HG03442 (cell line): ENCODE data around the gene LAMP5.

Experiments used
- ATAC-seq: cut with Tn5 transposase; IDR thresholded peaks from one replicate; pipeline ENCODE4 v1.9.1; 2021; ENCODE audit warnings: mild to moderate bottlenecking, moderate library complexity; ENCODE audit not compliant: unreplicated experiment

The LAMP5 gene

GRCh38 chr20:9514461-9515213, at the start of gene LAMP5:
TSS of gene LAMP5 (plus strand) at chr20:9514590. CDS start at chr20:9514853, 263 bp downstream.
- ATAC-seq, result no peak

- no peak for ATAC-seq
Observed at GRCh38 chr20:9467995-9468394, 46.4 kb upstream of the LAMP5 start.

- ATAC-seq, result no peak
Observed at GRCh38 chr20:9474835-9475415, 39.5 kb upstream of the LAMP5 start.

- no peak for ATAC-seq
Observed at GRCh38 chr20:9475456-9475855, 38.9 kb upstream of the LAMP5 start.

GRCh38 chr20:9476174-9476573, 38.2 kb upstream of the LAMP5 start:
- ATAC-seq, result no peak

- ATAC-seq, result no peak
Observed at GRCh38 chr20:9476637-9477036, 37.8 kb upstream of the LAMP5 start.

- ATAC-seq, result no peak
Observed at GRCh38 chr20:9478771-9479170, 35.6 kb upstream of the LAMP5 start.

- ATAC-seq, result no peak
Observed at GRCh38 chr20:9480066-9480465, 34.3 kb upstream of the LAMP5 start.

- ATAC-seq, result no peak
Observed at GRCh38 chr20:9482180-9482579, 32.2 kb upstream of the LAMP5 start.

GRCh38 chr20:9483131-9483530, 31.3 kb upstream of the LAMP5 start:
- ATAC-seq, result no peak

- no peak for ATAC-seq
Observed at GRCh38 chr20:9485614-9486340, 28.6 kb upstream of the LAMP5 start.

- no peak for ATAC-seq
Observed at GRCh38 chr20:9487231-9487630, 27.2 kb upstream of the LAMP5 start.

- no peak for ATAC-seq
Observed at GRCh38 chr20:9488063-9488462, 26.3 kb upstream of the LAMP5 start.

GRCh38 chr20:9490161-9490560, 24.2 kb upstream of the LAMP5 start:
- no peak for ATAC-seq

- ATAC-seq, result no peak
Observed at GRCh38 chr20:9490631-9491030, 23.8 kb upstream of the LAMP5 start.

- no peak for ATAC-seq
Observed at GRCh38 chr20:9491324-9491723, 23.1 kb upstream of the LAMP5 start.

GRCh38 chr20:9492067-9492466, 22.3 kb upstream of the LAMP5 start:
- no peak for ATAC-seq

- ATAC-seq, result no peak
Observed at GRCh38 chr20:9493803-9494202, 20.6 kb upstream of the LAMP5 start.

GRCh38 chr20:9495701-9496100, 18.7 kb upstream of the LAMP5 start:
- no peak for ATAC-seq

GRCh38 chr20:9496155-9496554, 18.2 kb upstream of the LAMP5 start:
- ATAC-seq, result no peak

- no peak for ATAC-seq
Observed at GRCh38 chr20:9498322-9498721, 16.1 kb upstream of the LAMP5 start.
